Skin epidermis (tissue), 12 donors: ENCODE measurements around the gene LAMA2.
A peak's percentile ranks its signal among the peaks of the same experiment; 100 is the strongest.
"Not testable (repeated sequence)": the region's sequence is repeated elsewhere in the genome, so short reads cannot be mapped to it uniquely, and the experiment has no call there.

Source experiments
- H3K27ac ChIP-seq, 21 experiments: fragments of 200-600 bp; sonication (generic) in 11 of 21; one replicate each; pipeline ENCODE4 v1.5.0; 2020; ENCODE audit warnings: mild to moderate bottlenecking in 3 of 21, inconsistent platforms in 2 of 21, moderate library complexity in 2 of 21
- H3K4me3 ChIP-seq, 7 experiments: fragments of 200-600 bp; sonication (generic) in 2 of 7; one replicate each; pipeline ENCODE4 v1.5.0; 2020; ENCODE audit warnings: inconsistent platforms in 2 of 7, mild to moderate bottlenecking in 2 of 7, moderate library complexity in 1 of 7

The LAMA2 gene

GRCh38 chr6:129141499-129141898 lies 258.6 kb downstream of the LAMA2 start:
- peak overlapping the region in 5 of 21 experiments; percentile 28 to 66 (median 33) for H3K27ac ChIP-seq
- H3K4me3 ChIP-seq = no peak overlapping the region

GRCh38 chr6:129146902-129147301 lies 264.0 kb downstream of the LAMA2 start:
- Histone ChIP-seq H3K27ac (no peak overlapping the region), H3K4me3 (no peak overlapping the region)

GRCh38 chr6:129150507-129150906 lies 267.6 kb downstream of the LAMA2 start:
- Histone ChIP-seq H3K4me3 (no peak overlapping the region), H3K27ac (no peak overlapping the region)

GRCh38 chr6:129153257-129153656 lies 270.3 kb downstream of the LAMA2 start:
- no peak overlapping the region for H3K4me3 ChIP-seq
- H3K27ac ChIP-seq = no peak overlapping the region

GRCh38 chr6:129159242-129159641 lies 276.3 kb downstream of the LAMA2 start:
- H3K27ac ChIP-seq, H3K4me3 ChIP-seq: not testable (repeated sequence)

- Histone ChIP-seq H3K4me3 (no peak overlapping the region), H3K27ac (no peak overlapping the region)
Measured at GRCh38 chr6:129162605-129163004, 279.7 kb downstream of the LAMA2 start.

GRCh38 chr6:129163551-129163950 lies 280.6 kb downstream of the LAMA2 start:
- Histone ChIP-seq H3K27ac (no peak overlapping the region), H3K4me3 (no peak overlapping the region)

- H3K27ac ChIP-seq = no peak overlapping the region
- no peak overlapping the region for H3K4me3 ChIP-seq
Measured at GRCh38 chr6:129164032-129164431, 281.1 kb downstream of the LAMA2 start.

GRCh38 chr6:129172279-129172995 lies 289.5 kb downstream of the LAMA2 start:
- H3K4me3 ChIP-seq = peak overlapping the region in 1 of 7 experiments; percentile 27
- not testable (repeated sequence) for H3K27ac ChIP-seq

- Histone ChIP-seq H3K27ac (no peak overlapping the region), H3K4me3 (no peak overlapping the region)
Measured at GRCh38 chr6:129175066-129175465, 292.1 kb downstream of the LAMA2 start.

- no peak overlapping the region for H3K27ac ChIP-seq
- no peak overlapping the region for H3K4me3 ChIP-seq
Measured at GRCh38 chr6:129177801-129178200, 294.9 kb downstream of the LAMA2 start.

- Histone ChIP-seq H3K27ac (no peak overlapping the region), H3K4me3 (no peak overlapping the region)
Measured at GRCh38 chr6:129179283-129179682, 296.3 kb downstream of the LAMA2 start.

GRCh38 chr6:129181001-129181400 lies 298.1 kb downstream of the LAMA2 start:
- Histone ChIP-seq H3K27ac (peak overlapping the region in 1 of 21 experiments; percentile 10), H3K4me3 (no peak overlapping the region)

GRCh38 chr6:129183187-129183591 lies 300.3 kb downstream of the LAMA2 start:
- Histone ChIP-seq H3K4me3 (no peak overlapping the region), H3K27ac (peak overlapping the region in 1 of 21 experiments; percentile 40)

- peak overlapping the region in 1 of 21 experiments; percentile 40 for H3K27ac ChIP-seq
- H3K4me3 ChIP-seq = no peak overlapping the region
Measured at GRCh38 chr6:129183681-129184301, 300.9 kb downstream of the LAMA2 start.

- peak overlapping the region in 1 of 21 experiments; percentile 40 for H3K27ac ChIP-seq
Measured at GRCh38 chr6:129184324-129184723, 301.4 kb downstream of the LAMA2 start.

GRCh38 chr6:129184808-129185366 lies 301.9 kb downstream of the LAMA2 start:
- H3K27ac ChIP-seq = peak overlapping the region in 1 of 21 experiments; percentile 40
- H3K4me3 ChIP-seq = no peak overlapping the region

More at GRCh38 chr6:129184324-129184723, 301.4 kb downstream of the LAMA2 start:
- H3K4me3 ChIP-seq = no peak overlapping the region

- Histone ChIP-seq H3K27ac (peak overlapping the region in 2 of 21 experiments; percentile 43 to 58), H3K4me3 (no peak overlapping the region)
Measured at GRCh38 chr6:129186988-129187387, 304.1 kb downstream of the LAMA2 start.

- peak overlapping the region in 1 of 21 experiments; percentile 2 for H3K27ac ChIP-seq
- no peak overlapping the region for H3K4me3 ChIP-seq
Measured at GRCh38 chr6:129188306-129188705, 305.4 kb downstream of the LAMA2 start.

- H3K4me3 ChIP-seq = no peak overlapping the region
- H3K27ac ChIP-seq = no peak overlapping the region
Measured at GRCh38 chr6:129188795-129189194, 305.9 kb downstream of the LAMA2 start.

- no peak overlapping the region for H3K4me3 ChIP-seq
- H3K27ac ChIP-seq = no peak overlapping the region
Measured at GRCh38 chr6:129189266-129189665, 306.3 kb downstream of the LAMA2 start.
